HS-27A (cell line): ENCODE measurements around the gene ACOX3.
A peak's percentile ranks its signal among the peaks of the same experiment; 100 is the strongest.
"Not testable (repeated sequence)": the region's sequence is repeated elsewhere in the genome, so short reads cannot be mapped to it uniquely, and the experiment has no call there.

Source experiments
- DNase-seq: peaks from one replicate; pipeline ENCODE4 v3.0.0-alpha.2; 2012; ENCODE audit warnings: low read depth, missing footprints

Gene ACOX3

GRCh38 chr4:8440492-8441311, at the start of gene ACOX3, which contains the start of gene TRMT44:
TSS of gene ACOX3 (minus strand) at chr4:8440723. CDS start at chr4:8416521, 24,202 bp downstream.
TSS of gene TRMT44 (plus strand) at chr4:8440777. CDS start at chr4:8440823, 46 bp downstream.
- peak; percentile 55 for DNase-seq

GRCh38 chr4:8488791-8489369, 48.4 kb upstream of the ACOX3 start:
- DNase-seq = no peak

GRCh38 chr4:8486643-8487042, 46.1 kb upstream of the ACOX3 start:
- not testable (repeated sequence) for DNase-seq

GRCh38 chr4:8480221-8480620, 39.7 kb upstream of the ACOX3 start:
- no peak for DNase-seq

GRCh38 chr4:8478801-8479744, 38.5 kb upstream of the ACOX3 start:
- no peak for DNase-seq

- no peak for DNase-seq
These were observed 37.8 kb upstream of the ACOX3 start for GRCh38 chr4:8478371-8478770.

- no peak for DNase-seq
These were observed 37.2 kb upstream of the ACOX3 start for GRCh38 chr4:8477676-8478075.

- DNase-seq = no peak
These were observed 36.6 kb upstream of the ACOX3 start for GRCh38 chr4:8477095-8477635.

- no peak for DNase-seq
These were observed 35.4 kb upstream of the ACOX3 start for GRCh38 chr4:8475751-8476575.

GRCh38 chr4:8474856-8475255, 34.3 kb upstream of the ACOX3 start:
- DNase-seq = no peak

- DNase-seq = no peak
These were observed 33.5 kb upstream of the ACOX3 start for GRCh38 chr4:8473920-8474590.

- no peak for DNase-seq
These were observed 32.8 kb upstream of the ACOX3 start for GRCh38 chr4:8473198-8473919.

GRCh38 chr4:8472689-8473197, 32.2 kb upstream of the ACOX3 start:
- peak; percentile 76 for DNase-seq

- DNase-seq = no peak
These were observed 31.7 kb upstream of the ACOX3 start for GRCh38 chr4:8472158-8472688.

- no peak for DNase-seq
These were observed 30.8 kb upstream of the ACOX3 start for GRCh38 chr4:8471211-8471875.

- DNase-seq = no peak
These were observed 30.0 kb upstream of the ACOX3 start for GRCh38 chr4:8470451-8471024.

- DNase-seq = no peak
These were observed 29.0 kb upstream of the ACOX3 start for GRCh38 chr4:8469550-8469949.

GRCh38 chr4:8468746-8469535, 28.4 kb upstream of the ACOX3 start:
- peak; percentile 14 for DNase-seq
